Loucy (cell line): ENCODE measurements around the gene GINS1.

Source experiments
- H2AFZ ChIP-seq: fragments of 200-600 bp; sonication (generic); 2 replicates; pipeline ENCODE4 v1.6.0; 2016; ENCODE audit warnings: antibody characterized with exemption, mild to moderate bottlenecking, low read length, moderate library complexity
- H3F3A ChIP-seq: fragments of 200-600 bp; 2 replicates; pipeline ENCODE4 v1.6.0; 2016; ENCODE audit warnings: antibody characterized with exemption, low read depth, mild to moderate bottlenecking
- H3K27me3 ChIP-seq: fragments of 200-600 bp; sonication (generic); 2 replicates; pipeline ENCODE4 v1.6.1; 2014; ENCODE audit warnings: low read length, mild to moderate bottlenecking; ENCODE audit not compliant: insufficient read depth, poor library complexity, severe bottlenecking
- H3K36me3 ChIP-seq: fragments of 200-600 bp; sonication (generic); 2 replicates; pipeline ENCODE4 v1.6.1; 2016; ENCODE audit warnings: low read length; ENCODE audit not compliant: insufficient read depth
- H3K4me1 ChIP-seq: fragments of 200-600 bp; sonication (generic); 2 replicates; pipeline ENCODE4 v1.5.1; 2014; ENCODE audit warnings: low read length, mild to moderate bottlenecking; ENCODE audit not compliant: insufficient read depth, poor library complexity, severe bottlenecking
- H3K4me2 ChIP-seq: fragments of 200-600 bp; sonication (generic); 2 replicates; pipeline ENCODE4 v1.6.0; 2014; ENCODE audit warnings: antibody characterized with exemption, low read length, low read depth, mild to moderate bottlenecking; ENCODE audit not compliant: poor library complexity, severe bottlenecking
- H3K4me3 ChIP-seq: fragments of 200-600 bp; sonication (generic); 2 replicates; pipeline ENCODE4 v1.5.1; 2014; ENCODE audit warnings: low read length, mild to moderate bottlenecking, mixed read lengths; ENCODE audit not compliant: poor library complexity, severe bottlenecking
- H3K79me2 ChIP-seq: fragments of 200-600 bp; sonication (generic); 2 replicates; pipeline ENCODE4 v1.6.1; 2014; ENCODE audit warnings: low read length; ENCODE audit not compliant: insufficient read depth
- H3K9ac ChIP-seq: fragments of 200-600 bp; sonication (generic); 2 replicates; pipeline ENCODE4 v1.6.0; 2014; ENCODE audit warnings: mild to moderate bottlenecking, low read depth, low read length, moderate library complexity; ENCODE audit not compliant: poor library complexity, severe bottlenecking
- H3K9me2 ChIP-seq: fragments of 200-600 bp; sonication (generic); replicated peaks from 2 replicates; pipeline ENCODE4 v1.6.1; 2016; ENCODE audit warnings: low read depth, low read length, mixed read lengths
- H3K9me3 ChIP-seq: fragments of 200-600 bp; sonication (generic); 2 replicates; pipeline ENCODE4 v1.6.1; 2014; ENCODE audit warnings: mild to moderate bottlenecking, antibody characterized with exemption, low read length, low read depth; ENCODE audit not compliant: insufficient read depth
- H4K20me1 ChIP-seq: fragments of 200-600 bp; sonication (generic); 2 replicates; pipeline ENCODE4 v1.6.0; 2014; ENCODE audit warnings: antibody characterized with exemption, low read length, mild to moderate bottlenecking; ENCODE audit not compliant: insufficient read depth, poor library complexity, severe bottlenecking
- EZH2phosphoT487 ChIP-seq: fragments of 200-600 bp; IDR thresholded peaks from 2 replicates; pipeline ENCODE4 v1.6.1; 2018; ENCODE audit warnings: antibody characterized with exemption, mild to moderate bottlenecking, moderate library complexity, borderline replicate concordance
- TF ChIP-seq, protein P1 (sequence below): fragments of 200-600 bp; sonication (generic); conservative IDR thresholded peaks from 2 replicates; pipeline ENCODE4 v1.5.1; 2014; ENCODE audit warnings: mild to moderate bottlenecking, antibody characterized with exemption, low read length

The GINS1 gene

DNA sequence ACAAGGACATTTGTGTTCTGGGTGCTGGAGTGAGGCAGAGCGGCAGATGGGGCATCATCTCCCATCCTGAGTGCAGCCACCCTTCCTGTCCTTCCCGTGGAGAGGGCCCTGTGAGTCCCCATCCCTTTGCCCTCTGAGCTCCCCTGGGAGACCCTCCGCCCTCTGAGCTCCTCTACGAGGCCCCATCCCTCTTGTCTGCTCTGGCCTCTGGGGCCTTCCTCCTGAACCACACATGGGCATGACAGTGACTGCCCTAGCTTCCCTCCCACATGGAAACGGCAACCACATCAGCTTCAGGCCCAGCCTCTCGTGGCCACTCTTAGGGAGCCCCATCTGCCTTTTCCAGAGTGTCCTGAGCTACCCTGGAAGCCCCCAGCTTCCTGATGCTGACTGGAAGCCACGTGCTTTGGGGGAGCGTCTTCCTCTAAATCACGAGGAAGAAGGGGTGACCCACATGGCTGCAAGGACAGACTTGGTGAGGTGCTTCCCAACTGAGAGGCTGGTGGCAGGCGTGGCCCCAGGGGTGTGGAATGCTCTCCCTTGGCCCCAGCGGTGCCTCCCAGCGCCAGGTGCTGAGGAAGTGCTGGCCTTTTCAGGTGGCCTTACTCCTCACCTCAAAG is 52.6 kb downstream of the GINS1 start:
- H3K36me3 ChIP-seq, result peaks cover 28% of the 10 kb centered on the region; the same call in 1 of the 2 replicates
- no peak overlapping the region for H3K4me2 ChIP-seq
- no peak overlapping the region for H2AFZ ChIP-seq
- no peaks in the 10 kb centered on the region for H3K4me1 ChIP-seq
- H3K9me3 ChIP-seq, result no peaks in the 10 kb centered on the region
- H3F3A ChIP-seq, result no peaks in the 10 kb centered on the region
- no peak overlapping the region for H3K4me3 ChIP-seq
- no peaks in the 10 kb centered on the region for H3K79me2 ChIP-seq
- no peaks in the 10 kb centered on the region for H4K20me1 ChIP-seq
- H3K27me3 ChIP-seq, result no peaks in the 10 kb centered on the region
- TF ChIP-seq EZH2phosphoT487, result no peak
- TF ChIP-seq, protein P1, sequence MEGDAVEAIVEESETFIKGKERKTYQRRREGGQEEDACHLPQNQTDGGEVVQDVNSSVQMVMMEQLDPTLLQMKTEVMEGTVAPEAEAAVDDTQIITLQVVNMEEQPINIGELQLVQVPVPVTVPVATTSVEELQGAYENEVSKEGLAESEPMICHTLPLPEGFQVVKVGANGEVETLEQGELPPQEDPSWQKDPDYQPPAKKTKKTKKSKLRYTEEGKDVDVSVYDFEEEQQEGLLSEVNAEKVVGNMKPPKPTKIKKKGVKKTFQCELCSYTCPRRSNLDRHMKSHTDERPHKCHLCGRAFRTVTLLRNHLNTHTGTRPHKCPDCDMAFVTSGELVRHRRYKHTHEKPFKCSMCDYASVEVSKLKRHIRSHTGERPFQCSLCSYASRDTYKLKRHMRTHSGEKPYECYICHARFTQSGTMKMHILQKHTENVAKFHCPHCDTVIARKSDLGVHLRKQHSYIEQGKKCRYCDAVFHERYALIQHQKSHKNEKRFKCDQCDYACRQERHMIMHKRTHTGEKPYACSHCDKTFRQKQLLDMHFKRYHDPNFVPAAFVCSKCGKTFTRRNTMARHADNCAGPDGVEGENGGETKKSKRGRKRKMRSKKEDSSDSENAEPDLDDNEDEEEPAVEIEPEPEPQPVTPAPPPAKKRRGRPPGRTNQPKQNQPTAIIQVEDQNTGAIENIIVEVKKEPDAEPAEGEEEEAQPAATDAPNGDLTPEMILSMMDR, result no peak
- H3K9ac ChIP-seq, result no peak overlapping the region
- no peaks in the 10 kb centered on the region for H3K9me2 ChIP-seq

DNA sequence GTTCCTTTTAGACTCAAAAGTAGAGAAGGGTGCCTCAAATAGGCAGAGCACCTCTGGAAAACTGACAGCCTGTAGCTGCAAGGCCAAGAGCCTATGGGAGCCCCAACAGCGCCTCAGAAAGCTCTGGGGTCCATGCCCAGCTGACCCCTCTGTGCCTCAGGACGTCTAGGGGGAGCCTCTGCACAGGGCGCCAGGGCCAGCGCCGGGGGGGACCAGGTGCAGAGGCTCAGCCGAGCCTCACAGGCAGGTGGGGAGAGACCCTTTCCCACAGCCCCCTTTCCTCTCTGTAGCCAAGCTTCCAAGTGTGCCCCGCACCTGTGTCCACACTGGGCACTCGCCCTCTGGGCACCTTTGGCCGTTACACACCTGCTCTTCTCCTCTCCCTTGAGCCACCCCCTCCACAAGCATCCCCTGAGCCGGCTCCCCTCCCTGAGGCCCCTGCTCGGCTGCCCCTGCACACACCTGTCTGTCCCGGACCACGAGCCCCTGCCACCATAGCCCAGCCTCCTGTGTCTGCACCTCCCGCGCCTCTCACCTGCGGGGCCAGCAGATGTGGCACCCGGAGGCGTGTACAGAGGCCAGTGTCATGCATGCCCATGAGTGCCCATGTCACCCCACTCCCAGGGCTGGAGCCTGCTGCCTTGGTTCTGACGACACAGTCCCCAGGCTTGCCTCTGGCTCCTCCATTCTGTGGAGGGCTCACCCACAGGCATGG is 53.2 kb downstream of the GINS1 start:
- Histone ChIP-seq H2AFZ (no peak overlapping the region), H3K36me3 (peaks cover 28% of the 10 kb centered on the region; the same call in 1 of the 2 replicates), H3K9me3 (no peaks in the 10 kb centered on the region), H3K79me2 (no peaks in the 10 kb centered on the region), H3K9ac (no peak overlapping the region), H4K20me1 (no peaks in the 10 kb centered on the region), H3K9me2 (no peaks in the 10 kb centered on the region), H3K4me1 (no peaks in the 10 kb centered on the region), H3K4me2 (no peak overlapping the region), H3F3A (no peaks in the 10 kb centered on the region), H3K4me3 (no peak overlapping the region), H3K27me3 (no peaks in the 10 kb centered on the region)
- TF ChIP-seq EZH2phosphoT487, result no peak
- TF ChIP-seq, protein P1, result no peak

DNA sequence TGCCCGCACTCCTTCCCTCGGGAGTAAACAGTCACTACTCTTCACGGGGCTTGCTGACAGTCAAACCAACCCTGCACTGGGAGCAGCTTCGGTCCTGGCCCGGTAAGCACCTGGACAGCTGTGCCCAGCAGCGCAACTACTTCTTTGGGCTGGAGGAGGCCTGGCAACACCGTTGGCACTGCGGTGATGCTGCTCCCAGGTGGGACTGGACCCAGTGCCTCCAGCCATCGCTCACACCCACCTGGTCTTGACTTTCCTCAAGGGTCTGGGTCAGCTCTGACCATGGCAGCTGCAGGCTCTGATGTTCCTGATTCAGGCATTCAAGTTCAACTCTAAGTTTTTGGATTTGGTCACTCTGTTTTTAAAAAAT is 53.8 kb downstream of the GINS1 start:
- H3K79me2 ChIP-seq, result no peaks in the 10 kb centered on the region
- peaks cover 32% of the 10 kb centered on the region; the same call in 1 of the 2 replicates for H3K36me3 ChIP-seq
- TF ChIP-seq EZH2phosphoT487, result no peak
- TF ChIP-seq, protein P1, result no peak
- no peaks in the 10 kb centered on the region for H3K9me2 ChIP-seq
- no peaks in the 10 kb centered on the region for H4K20me1 ChIP-seq
- no peak overlapping the region for H3K9ac ChIP-seq
- no peak overlapping the region for H3K4me2 ChIP-seq
- H3K27me3 ChIP-seq, result no peaks in the 10 kb centered on the region
- H3F3A ChIP-seq, result no peaks in the 10 kb centered on the region
- no peak overlapping the region for H2AFZ ChIP-seq
- H3K4me3 ChIP-seq, result no peak overlapping the region
- no peaks in the 10 kb centered on the region for H3K4me1 ChIP-seq
- H3K9me3 ChIP-seq, result no peaks in the 10 kb centered on the region
